Neural progenitor cell (in vitro differentiated cells): Measurements from ENCODE around the gene IFNAR2.
"Not testable (repeated sequence)": the region's sequence is repeated elsewhere in the genome, so short reads cannot be mapped to it uniquely, and the experiment has no call there.

ENCODE experiments used
- EZH2phosphoT487 ChIP-seq: fragments of 200-600 bp; sonication (generic); IDR thresholded peaks from 2 replicates; pipeline ENCODE4 v1.6.1; 2017; ENCODE audit warnings: antibody characterized with exemption
- TF ChIP-seq, protein P1 (sequence below): fragments of 200-600 bp; sonication (generic); IDR thresholded peaks from 2 replicates; pipeline ENCODE4 v1.5.1; 2017; ENCODE audit warnings: antibody characterized with exemption, mild to moderate bottlenecking

DNA sequence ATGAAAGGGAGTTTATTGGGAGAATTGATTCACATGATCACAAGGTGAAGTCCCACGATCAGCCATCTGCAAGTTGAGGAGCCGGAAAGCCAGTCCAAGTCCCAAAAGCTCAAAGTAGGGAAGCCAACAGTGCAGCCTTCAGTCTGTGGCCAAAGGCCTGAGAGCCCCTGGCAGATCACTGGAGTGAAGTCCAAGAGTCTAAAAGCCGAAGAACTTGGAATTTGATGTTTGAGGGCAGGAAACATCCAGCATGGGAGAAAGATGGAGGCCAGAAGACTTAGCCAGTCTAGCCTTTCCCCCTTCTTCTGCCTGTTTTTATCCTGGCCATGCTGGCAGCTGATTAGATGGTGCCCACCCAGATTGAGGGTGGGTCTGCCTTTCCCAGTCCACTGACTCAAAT lies 4.4 kb upstream of the IFNAR2 start:
- TF ChIP-seq, protein P1, sequence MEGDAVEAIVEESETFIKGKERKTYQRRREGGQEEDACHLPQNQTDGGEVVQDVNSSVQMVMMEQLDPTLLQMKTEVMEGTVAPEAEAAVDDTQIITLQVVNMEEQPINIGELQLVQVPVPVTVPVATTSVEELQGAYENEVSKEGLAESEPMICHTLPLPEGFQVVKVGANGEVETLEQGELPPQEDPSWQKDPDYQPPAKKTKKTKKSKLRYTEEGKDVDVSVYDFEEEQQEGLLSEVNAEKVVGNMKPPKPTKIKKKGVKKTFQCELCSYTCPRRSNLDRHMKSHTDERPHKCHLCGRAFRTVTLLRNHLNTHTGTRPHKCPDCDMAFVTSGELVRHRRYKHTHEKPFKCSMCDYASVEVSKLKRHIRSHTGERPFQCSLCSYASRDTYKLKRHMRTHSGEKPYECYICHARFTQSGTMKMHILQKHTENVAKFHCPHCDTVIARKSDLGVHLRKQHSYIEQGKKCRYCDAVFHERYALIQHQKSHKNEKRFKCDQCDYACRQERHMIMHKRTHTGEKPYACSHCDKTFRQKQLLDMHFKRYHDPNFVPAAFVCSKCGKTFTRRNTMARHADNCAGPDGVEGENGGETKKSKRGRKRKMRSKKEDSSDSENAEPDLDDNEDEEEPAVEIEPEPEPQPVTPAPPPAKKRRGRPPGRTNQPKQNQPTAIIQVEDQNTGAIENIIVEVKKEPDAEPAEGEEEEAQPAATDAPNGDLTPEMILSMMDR, result not testable (repeated sequence)
- not testable (repeated sequence) for TF ChIP-seq EZH2phosphoT487
